ELR (cell line): ENCODE data around the gene TCF12.

Experiments
- DNase-seq: peaks from one replicate; pipeline ENCODE4 v3.0.0-alpha.2; 2015; ENCODE audit warnings: low read depth

Gene TCF12

GRCh38 chr15:57320631-57321220 lies 402.3 kb downstream of the TCF12 start:
- DNase-seq: no peak

- no peak for DNase-seq
These were observed 403.0 kb downstream of the TCF12 start for GRCh38 chr15:57321485-57321884.

GRCh38 chr15:57321973-57322601 lies 403.6 kb downstream of the TCF12 start:
- DNase-seq: no peak

GRCh38 chr15:57322602-57323250 lies 404.3 kb downstream of the TCF12 start:
- DNase-seq: no peak

- DNase-seq: no peak
These were observed 404.9 kb downstream of the TCF12 start for GRCh38 chr15:57323299-57323805.

GRCh38 chr15:57323806-57324589 lies 405.6 kb downstream of the TCF12 start:
- DNase-seq: peak; percentile 81

GRCh38 chr15:57324590-57324890 lies 406.1 kb downstream of the TCF12 start:
- no peak for DNase-seq

GRCh38 chr15:57324944-57325679 lies 406.7 kb downstream of the TCF12 start:
- no peak for DNase-seq

- no peak for DNase-seq
These were observed 407.8 kb downstream of the TCF12 start for GRCh38 chr15:57326196-57326595.

- peak; percentile 100 for DNase-seq
These were observed 409.6 kb downstream of the TCF12 start for GRCh38 chr15:57327985-57328471.

- no peak for DNase-seq
These were observed 410.0 kb downstream of the TCF12 start for GRCh38 chr15:57328479-57328878.

GRCh38 chr15:57328897-57329296 lies 410.5 kb downstream of the TCF12 start:
- no peak for DNase-seq

GRCh38 chr15:57329582-57330367 lies 411.3 kb downstream of the TCF12 start:
- DNase-seq: no peak

GRCh38 chr15:57330619-57331340 lies 412.3 kb downstream of the TCF12 start:
- peak; percentile 39 for DNase-seq

- DNase-seq: no peak
These were observed 413.9 kb downstream of the TCF12 start for GRCh38 chr15:57332326-57332725.

- peak; percentile 74 for DNase-seq
These were observed 415.0 kb downstream of the TCF12 start for GRCh38 chr15:57333487-57333886.

- DNase-seq: peak; percentile 75
These were observed 415.8 kb downstream of the TCF12 start for GRCh38 chr15:57334257-57334656.

GRCh38 chr15:57335293-57335715 lies 416.9 kb downstream of the TCF12 start:
- DNase-seq: no peak

GRCh38 chr15:57335719-57336118 lies 417.3 kb downstream of the TCF12 start:
- DNase-seq: no peak

GRCh38 chr15:57337868-57338411 lies 419.5 kb downstream of the TCF12 start:
- DNase-seq: peak; percentile 89
